ENCODE results near the gene LTC4S. TPM values are rescaled to one million over a fixed set of nuclear protein-coding genes. Genes with fewer than 3 reads are reported as not detected.

LTC4S gene
- total and polyA plus RNA-seq, 9 of the 15 experiments (the other 6 are each of a cell fraction or from before 2014, with no cell fraction given): 0.17 to 0.77 (median 0.75) TPM; not detected in 6

- TF ChIP-seq ARID1B (IDR thresholded peaks at IDR 0.05) (peak; percentile 3; the same call in 1 of the 2 replicates), MAFF (IDR thresholded peaks at IDR 0.05; ENCODE audit: low read length) (peak; percentile 24; the same call in 1 of the 2 replicates), ZNF165 (CRISPR knock-in tag; IDR thresholded peaks at IDR 0.05; ENCODE audit: borderline replicate concordance) (peak; percentile 94), PCBP2 (IDR thresholded peaks at IDR 0.05; ENCODE audit: low read depth, low read length, poor library complexity, severe bottlenecking) (no peak), HDAC3 (IDR thresholded peaks at IDR 0.05; ENCODE audit: borderline replicate concordance, partially characterized antibody) (peak; percentile 3), FOXK1 (CRISPR knock-in tag; IDR thresholded peaks at IDR 0.05; ENCODE audit: borderline replicate concordance) (no peak), KDM4B (IDR thresholded peaks at IDR 0.05; ENCODE audit: borderline replicate concordance in 2 of 2, low read depth in 1 of 2) (0 out of 4 replicates have a peak, but pooled peaks of 1 of the 2 experiments have one; percentile 3), ESRRB (CRISPR knock-in tag; IDR thresholded peaks at IDR 0.05; ENCODE audit: borderline replicate concordance) (no peak), ZNF445 (CRISPR knock-in tag; IDR thresholded peaks at IDR 0.05; ENCODE audit: low read depth) (0 out of 2 replicates have a peak, but pooled peaks have one; percentile 61), NR4A1 (CRISPR knock-in tag; IDR thresholded peaks at IDR 0.05) (peak; percentile 95), NR4A1 (tag; IDR thresholded peaks at IDR 0.05) (peak; percentile 96), ZFP91 (CRISPR knock-in tag; IDR thresholded peaks at IDR 0.05) (no peak), MEF2A (IDR thresholded peaks at IDR 0.05; ENCODE audit: control insufficient read depth, low read depth, low read length) (0 out of 2 replicates have a peak, but pooled peaks have one; percentile 0)
- TF ChIP-seq, protein P1, sequence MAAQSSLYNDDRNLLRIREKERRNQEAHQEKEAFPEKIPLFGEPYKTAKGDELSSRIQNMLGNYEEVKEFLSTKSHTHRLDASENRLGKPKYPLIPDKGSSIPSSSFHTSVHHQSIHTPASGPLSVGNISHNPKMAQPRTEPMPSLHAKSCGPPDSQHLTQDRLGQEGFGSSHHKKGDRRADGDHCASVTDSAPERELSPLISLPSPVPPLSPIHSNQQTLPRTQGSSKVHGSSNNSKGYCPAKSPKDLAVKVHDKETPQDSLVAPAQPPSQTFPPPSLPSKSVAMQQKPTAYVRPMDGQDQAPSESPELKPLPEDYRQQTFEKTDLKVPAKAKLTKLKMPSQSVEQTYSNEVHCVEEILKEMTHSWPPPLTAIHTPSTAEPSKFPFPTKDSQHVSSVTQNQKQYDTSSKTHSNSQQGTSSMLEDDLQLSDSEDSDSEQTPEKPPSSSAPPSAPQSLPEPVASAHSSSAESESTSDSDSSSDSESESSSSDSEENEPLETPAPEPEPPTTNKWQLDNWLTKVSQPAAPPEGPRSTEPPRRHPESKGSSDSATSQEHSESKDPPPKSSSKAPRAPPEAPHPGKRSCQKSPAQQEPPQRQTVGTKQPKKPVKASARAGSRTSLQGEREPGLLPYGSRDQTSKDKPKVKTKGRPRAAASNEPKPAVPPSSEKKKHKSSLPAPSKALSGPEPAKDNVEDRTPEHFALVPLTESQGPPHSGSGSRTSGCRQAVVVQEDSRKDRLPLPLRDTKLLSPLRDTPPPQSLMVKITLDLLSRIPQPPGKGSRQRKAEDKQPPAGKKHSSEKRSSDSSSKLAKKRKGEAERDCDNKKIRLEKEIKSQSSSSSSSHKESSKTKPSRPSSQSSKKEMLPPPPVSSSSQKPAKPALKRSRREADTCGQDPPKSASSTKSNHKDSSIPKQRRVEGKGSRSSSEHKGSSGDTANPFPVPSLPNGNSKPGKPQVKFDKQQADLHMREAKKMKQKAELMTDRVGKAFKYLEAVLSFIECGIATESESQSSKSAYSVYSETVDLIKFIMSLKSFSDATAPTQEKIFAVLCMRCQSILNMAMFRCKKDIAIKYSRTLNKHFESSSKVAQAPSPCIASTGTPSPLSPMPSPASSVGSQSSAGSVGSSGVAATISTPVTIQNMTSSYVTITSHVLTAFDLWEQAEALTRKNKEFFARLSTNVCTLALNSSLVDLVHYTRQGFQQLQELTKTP (IDR thresholded peaks at IDR 0.05; ENCODE audit: low read depth in 1 of 2, partially characterized antibody in 2 of 2): no peak
- TF ChIP-seq, protein P2, sequence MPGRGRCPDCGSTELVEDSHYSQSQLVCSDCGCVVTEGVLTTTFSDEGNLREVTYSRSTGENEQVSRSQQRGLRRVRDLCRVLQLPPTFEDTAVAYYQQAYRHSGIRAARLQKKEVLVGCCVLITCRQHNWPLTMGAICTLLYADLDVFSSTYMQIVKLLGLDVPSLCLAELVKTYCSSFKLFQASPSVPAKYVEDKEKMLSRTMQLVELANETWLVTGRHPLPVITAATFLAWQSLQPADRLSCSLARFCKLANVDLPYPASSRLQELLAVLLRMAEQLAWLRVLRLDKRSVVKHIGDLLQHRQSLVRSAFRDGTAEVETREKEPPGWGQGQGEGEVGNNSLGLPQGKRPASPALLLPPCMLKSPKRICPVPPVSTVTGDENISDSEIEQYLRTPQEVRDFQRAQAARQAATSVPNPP (IDR thresholded peaks at IDR 0.05; ENCODE audit: borderline replicate concordance, insufficient read depth, insufficient read length): no peak
- TF ChIP-seq, protein P3, sequence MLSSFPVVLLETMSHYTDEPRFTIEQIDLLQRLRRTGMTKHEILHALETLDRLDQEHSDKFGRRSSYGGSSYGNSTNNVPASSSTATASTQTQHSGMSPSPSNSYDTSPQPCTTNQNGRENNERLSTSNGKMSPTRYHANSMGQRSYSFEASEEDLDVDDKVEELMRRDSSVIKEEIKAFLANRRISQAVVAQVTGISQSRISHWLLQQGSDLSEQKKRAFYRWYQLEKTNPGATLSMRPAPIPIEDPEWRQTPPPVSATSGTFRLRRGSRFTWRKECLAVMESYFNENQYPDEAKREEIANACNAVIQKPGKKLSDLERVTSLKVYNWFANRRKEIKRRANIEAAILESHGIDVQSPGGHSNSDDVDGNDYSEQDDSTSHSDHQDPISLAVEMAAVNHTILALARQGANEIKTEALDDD (IDR thresholded peaks at IDR 0.05): no peak
Measured at GRCh38 chr5:179819296-179820126, 25.7 kb downstream of the LTC4S start (continued).

All from K562 (cell line).